WERI-Rb-1 (cell line): ENCODE results near the gene SDC1.
"Not testable (repeated sequence)": the region's sequence is repeated elsewhere in the genome, so short reads cannot be mapped to it uniquely, and the experiment has no call there.

Experiments used
- DNase-seq: peaks from one replicate; pipeline ENCODE4 v3.0.0-alpha.2; 2020
- H3K27ac ChIP-seq: fragments of 250-450 bp; sonication (Bioruptor Pico); 2 replicates; pipeline ENCODE4 v1.5.1; 2020; ENCODE audit warnings: mild to moderate bottlenecking, moderate library complexity
- H3K27me3 ChIP-seq: fragments of 250-450 bp; sonication (Bioruptor Pico); 2 replicates; pipeline ENCODE4 v1.5.1; 2021; ENCODE audit warnings: mild to moderate bottlenecking, low read depth, moderate library complexity; ENCODE audit not compliant: insufficient read depth, severe bottlenecking
- H3K36me3 ChIP-seq: fragments of 250-450 bp; sonication (Bioruptor Pico); 2 replicates; pipeline ENCODE4 v1.5.1; 2020; ENCODE audit warnings: mild to moderate bottlenecking, moderate library complexity
- H3K4me3 ChIP-seq: 2 replicates; pipeline ENCODE4 v1.5.1; 2011; ENCODE audit warnings: low read depth, mild to moderate bottlenecking, control low read depth, low read length
- H3K9me3 ChIP-seq: fragments of 250-450 bp; sonication (Bioruptor Pico); 2 replicates; pipeline ENCODE4 v1.5.1; 2021; ENCODE audit warnings: mild to moderate bottlenecking, moderate library complexity; ENCODE audit not compliant: severe bottlenecking
- TF ChIP-seq, protein P1 (sequence below): IDR thresholded peaks from 2 replicates; pipeline ENCODE4 v1.5.1; 2011; ENCODE audit warnings: low read depth, mild to moderate bottlenecking, control low read depth, inconsistent platforms, low read length

The SDC1 gene

DNA sequence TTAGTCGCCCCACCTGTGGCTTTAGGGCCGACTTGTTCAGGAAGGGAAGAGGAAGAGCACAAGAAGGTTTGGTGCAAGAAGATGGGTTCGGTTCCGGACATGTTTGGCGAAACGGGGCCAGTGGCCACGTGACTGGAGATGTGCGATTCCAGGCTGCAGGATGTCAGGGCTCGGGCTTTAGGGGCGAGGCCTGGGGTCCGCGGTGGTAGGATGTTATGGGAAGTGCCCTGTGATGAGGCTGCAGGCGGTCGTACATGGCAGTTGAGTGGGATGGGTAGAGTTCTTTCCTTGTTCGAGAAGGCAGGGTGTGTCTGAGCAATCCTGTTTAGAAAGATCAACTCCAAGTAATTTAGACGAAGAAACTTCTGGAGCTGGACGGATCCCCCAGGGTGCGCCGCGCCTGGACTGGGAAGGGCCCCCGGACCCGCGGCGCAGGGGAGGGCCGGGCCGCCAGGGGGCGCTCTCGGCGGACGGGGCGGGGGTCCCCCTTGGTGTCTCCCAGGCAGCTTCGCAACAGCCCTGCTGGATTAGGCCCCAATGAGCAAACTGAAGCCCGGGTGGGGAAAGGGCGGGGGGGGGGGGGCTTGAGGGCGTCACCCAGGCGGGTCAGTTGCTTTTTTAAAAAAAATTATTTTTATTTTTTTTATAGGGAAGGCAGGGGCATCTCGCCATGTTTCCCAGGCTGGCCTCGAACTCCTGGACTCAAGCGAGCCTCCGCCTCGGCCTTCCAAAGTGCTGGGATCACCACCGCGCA, 17.2 kb upstream of the SDC1 start:
- H3K36me3 ChIP-seq = peaks cover 9% of the 10 kb centered on the region
- no peak overlapping the region for H3K27ac ChIP-seq
- no peaks in the 10 kb centered on the region for H3K27me3 ChIP-seq
- no peaks in the 10 kb centered on the region for H3K9me3 ChIP-seq
- H3K4me3 ChIP-seq = no peak overlapping the region
- DNase-seq = no peak
- TF ChIP-seq, protein P1, sequence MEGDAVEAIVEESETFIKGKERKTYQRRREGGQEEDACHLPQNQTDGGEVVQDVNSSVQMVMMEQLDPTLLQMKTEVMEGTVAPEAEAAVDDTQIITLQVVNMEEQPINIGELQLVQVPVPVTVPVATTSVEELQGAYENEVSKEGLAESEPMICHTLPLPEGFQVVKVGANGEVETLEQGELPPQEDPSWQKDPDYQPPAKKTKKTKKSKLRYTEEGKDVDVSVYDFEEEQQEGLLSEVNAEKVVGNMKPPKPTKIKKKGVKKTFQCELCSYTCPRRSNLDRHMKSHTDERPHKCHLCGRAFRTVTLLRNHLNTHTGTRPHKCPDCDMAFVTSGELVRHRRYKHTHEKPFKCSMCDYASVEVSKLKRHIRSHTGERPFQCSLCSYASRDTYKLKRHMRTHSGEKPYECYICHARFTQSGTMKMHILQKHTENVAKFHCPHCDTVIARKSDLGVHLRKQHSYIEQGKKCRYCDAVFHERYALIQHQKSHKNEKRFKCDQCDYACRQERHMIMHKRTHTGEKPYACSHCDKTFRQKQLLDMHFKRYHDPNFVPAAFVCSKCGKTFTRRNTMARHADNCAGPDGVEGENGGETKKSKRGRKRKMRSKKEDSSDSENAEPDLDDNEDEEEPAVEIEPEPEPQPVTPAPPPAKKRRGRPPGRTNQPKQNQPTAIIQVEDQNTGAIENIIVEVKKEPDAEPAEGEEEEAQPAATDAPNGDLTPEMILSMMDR = peak; percentile 17; the same call in 1 of the 2 replicates

DNA sequence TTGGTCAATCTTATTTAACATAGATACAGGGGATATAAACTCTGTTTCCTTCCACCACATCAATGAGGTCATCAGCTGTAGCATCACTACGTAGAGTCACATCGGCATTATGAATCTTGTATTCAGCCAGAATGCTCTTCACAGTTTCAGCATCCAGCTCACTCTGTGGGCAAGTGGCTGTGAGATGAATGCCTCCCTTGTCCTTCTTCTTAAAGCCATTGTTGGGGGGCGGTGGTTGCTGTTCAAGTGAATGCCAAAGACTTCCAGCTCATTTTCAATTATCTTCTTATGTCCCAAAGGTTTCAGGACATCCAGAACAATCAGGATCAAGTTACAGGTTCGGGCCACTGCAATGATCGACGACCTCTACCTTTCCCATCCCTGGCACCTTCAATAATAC, 15.4 kb upstream of the SDC1 start:
- not testable (repeated sequence) for DNase-seq, H3K36me3 ChIP-seq, H3K9me3 ChIP-seq, H3K4me3 ChIP-seq, H3K27ac ChIP-seq, H3K27me3 ChIP-seq

DNA sequence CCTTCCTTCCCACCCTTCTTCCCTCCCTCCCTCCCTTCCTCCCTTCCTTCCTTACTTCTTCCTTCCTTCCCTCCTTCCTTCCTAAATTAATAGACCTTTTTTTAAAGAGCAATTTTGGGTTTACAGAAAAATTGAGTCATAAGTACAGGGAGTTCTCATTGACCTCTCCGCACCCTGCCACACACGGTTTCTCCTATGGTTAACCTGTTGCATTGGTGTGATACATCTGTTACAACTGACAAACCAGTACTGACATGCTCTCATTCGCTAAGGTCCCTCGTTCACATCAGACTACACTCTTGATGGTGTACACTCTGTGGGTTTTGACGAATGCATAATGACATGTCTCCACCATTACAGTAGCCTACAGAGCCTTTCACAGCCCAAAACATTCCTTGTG, 11.6 kb upstream of the SDC1 start:
- no peaks in the 10 kb centered on the region for H3K36me3 ChIP-seq
- H3K27ac ChIP-seq = no peak overlapping the region
- H3K9me3 ChIP-seq = no peaks in the 10 kb centered on the region
- DNase-seq = no peak
- no peak overlapping the region for H3K4me3 ChIP-seq
- H3K27me3 ChIP-seq = no peaks in the 10 kb centered on the region
- TF ChIP-seq, protein P1 = no peak

DNA sequence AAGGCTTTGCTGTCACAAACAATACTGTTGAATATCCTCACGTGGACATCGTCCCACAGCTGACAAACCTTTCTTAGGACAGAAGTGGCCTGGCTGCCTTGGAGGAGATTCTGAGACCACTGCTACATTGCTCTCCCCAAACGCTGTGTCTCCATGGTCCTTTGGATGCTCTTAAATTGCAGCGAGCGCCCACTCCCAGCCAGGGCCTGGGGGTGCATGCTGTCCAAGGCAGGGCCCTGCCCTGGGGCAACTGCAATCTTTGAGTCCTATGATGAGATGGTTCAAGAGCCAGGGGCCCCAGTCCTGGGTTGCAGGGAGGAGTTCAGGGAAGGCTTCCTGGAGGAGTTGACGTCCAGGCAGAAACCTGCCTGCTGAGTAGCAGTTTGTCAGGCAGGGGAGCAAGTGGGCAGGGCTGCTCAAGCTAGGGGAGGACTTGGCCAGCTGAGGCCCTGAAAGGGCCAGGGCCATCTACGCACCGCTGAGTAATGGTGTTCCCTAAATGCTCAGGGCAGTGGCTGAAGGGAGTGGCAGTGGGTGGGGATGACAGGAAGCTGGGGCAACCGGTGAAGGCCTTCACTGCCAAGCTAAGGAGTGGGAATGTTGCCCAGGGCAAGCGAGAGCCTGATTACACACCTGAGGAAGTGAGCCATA, 10.8 kb upstream of the SDC1 start:
- no peaks in the 10 kb centered on the region for H3K27me3 ChIP-seq
- TF ChIP-seq, protein P1 = no peak
- no peak overlapping the region for H3K27ac ChIP-seq
- H3K4me3 ChIP-seq = no peak overlapping the region
- no peaks in the 10 kb centered on the region for H3K9me3 ChIP-seq
- H3K36me3 ChIP-seq = no peaks in the 10 kb centered on the region
- no peak for DNase-seq

DNA sequence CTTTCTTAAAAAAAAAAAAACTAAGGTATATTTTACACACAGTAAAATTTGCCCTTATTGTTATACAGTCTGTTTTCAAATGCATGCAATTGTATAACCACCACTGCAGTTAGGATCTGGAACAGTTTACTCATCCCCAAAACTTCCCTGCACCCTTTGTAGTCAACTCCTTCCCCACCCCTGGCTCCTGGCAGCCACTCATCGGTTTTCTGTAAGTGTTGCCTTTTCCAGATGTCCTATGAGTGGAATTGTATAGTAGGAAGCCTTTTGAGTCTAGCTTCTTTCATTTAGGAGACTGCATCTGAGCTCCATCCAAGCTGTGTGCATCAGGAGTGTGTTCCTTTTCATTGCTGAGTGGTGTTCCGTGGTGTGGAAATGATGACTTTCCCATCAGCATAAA, 9.7 kb upstream of the SDC1 start:
- H3K27ac ChIP-seq, H3K9me3 ChIP-seq, DNase-seq, H3K36me3 ChIP-seq, H3K4me3 ChIP-seq, H3K27me3 ChIP-seq: not testable (repeated sequence)

DNA sequence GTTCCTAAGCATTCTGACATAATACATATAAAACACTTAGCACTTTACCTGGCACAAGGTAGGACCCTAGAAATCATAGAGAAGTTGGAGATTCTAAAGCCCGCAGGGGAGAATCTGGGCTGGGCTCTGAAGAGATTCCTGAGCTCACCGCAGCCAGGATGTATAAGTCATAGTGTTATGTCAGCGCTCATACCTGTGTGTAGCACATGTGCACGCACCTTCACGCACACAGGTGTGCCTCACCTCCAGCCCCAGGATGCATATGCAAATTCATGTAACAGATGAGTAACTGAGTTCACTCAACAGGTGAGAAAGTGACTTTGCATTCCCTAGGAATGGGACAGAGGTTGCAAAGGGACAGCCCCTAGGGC, 7.9 kb upstream of the SDC1 start:
- Histone ChIP-seq H3K9me3 (no peaks in the 10 kb centered on the region), H3K4me3 (no peak overlapping the region), H3K27ac (no peak overlapping the region), H3K27me3 (no peaks in the 10 kb centered on the region), H3K36me3 (no peaks in the 10 kb centered on the region)
- peak; percentile 5 for DNase-seq
- TF ChIP-seq, protein P1 = no peak

DNA sequence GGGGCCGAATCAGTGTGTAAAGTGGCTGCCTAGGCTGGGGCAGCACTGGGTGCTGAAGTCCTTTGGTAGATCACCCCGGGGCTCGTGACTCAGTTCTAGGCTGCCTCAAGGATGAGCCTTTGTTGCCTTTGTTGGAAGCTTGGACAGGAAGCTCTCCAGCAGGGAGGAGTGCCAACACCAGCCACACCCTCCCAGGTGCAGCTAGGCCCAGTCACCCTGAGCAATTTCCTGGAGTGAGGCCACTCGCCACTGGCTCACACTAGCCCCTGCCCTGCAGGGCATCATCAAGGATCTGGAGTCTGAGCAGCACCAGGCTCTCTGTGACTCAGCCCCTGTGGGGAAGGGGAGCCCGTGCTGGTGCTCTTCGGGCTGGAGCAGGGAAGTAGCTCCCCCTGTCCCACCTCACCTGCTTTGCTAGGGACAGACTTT, 6.7 kb upstream of the SDC1 start:
- TF ChIP-seq, protein P1 = no peak

More for the DNA sequence above, 6.7 kb upstream of the SDC1 start:
- peak; percentile 11 for DNase-seq
- Histone ChIP-seq H3K36me3 (no peaks in the 10 kb centered on the region), H3K27me3 (no peaks in the 10 kb centered on the region), H3K9me3 (no peaks in the 10 kb centered on the region), H3K27ac (no peak overlapping the region), H3K4me3 (no peak overlapping the region)
